Adrenal gland (tissue), 12 donors: Measurements from ENCODE around the gene BNC2. TPM values are rescaled to one million over a fixed set of nuclear protein-coding genes. Genes with fewer than 3 reads are reported as not detected.

ENCODE experiments used
- DNase-seq, 7 donors: peaks; one replicate each; pipeline ENCODE4 v3.0.0-alpha.2; 2019 to 2020
- H3K27ac ChIP-seq, 5 donors: fragments of 200-600 bp; sonication (generic) in 4 of 5; 1 replicate in 3 of 5; 2 replicates in 2 of 5; pipeline versions ENCODE4 v1.5.1 to v1.8.0; 2016 to 2020; ENCODE audit warnings: mild to moderate bottlenecking in 1 of 5
- H3K27me3 ChIP-seq: fragments of 200-600 bp; 2 replicates; pipeline ENCODE4 v1.8.0; 2021
- H3K36me3 ChIP-seq, 2 donors: fragments of 200-600 bp; replicated peaks in 1 of 2; 1 replicate in 1 of 2; 2 replicates in 1 of 2; pipeline versions ENCODE4 v1.5.1 to v1.8.0; 2018 to 2022
- H3K4me1 ChIP-seq, 2 donors: fragments of 200-600 bp; replicated peaks in 1 of 2; 1 replicate in 1 of 2; 2 replicates in 1 of 2; pipeline versions ENCODE4 v1.5.1 to v1.8.0; 2018 to 2021
- H3K4me3 ChIP-seq, 4 donors: fragments of 200-600 bp; sonication (generic) in 3 of 4; one replicate each; pipeline ENCODE4 v1.5.1; 2016 to 2018
- H3K9me3 ChIP-seq, 3 donors: fragments of 200-600 bp; sonication (generic) in 1 of 3; replicated peaks in 1 of 3; 1 replicate in 2 of 3; 2 replicates in 1 of 3; pipeline versions ENCODE4 v1.5.1 to v1.8.0; 2016 to 2021
- POLR2A ChIP-seq, 2 donors: fragments of 450-650 bp; IDR thresholded peaks; one replicate each; pipeline ENCODE4 v1.6.1; 2017; ENCODE audit warnings: antibody characterized with exemption in 2 of 2, mild to moderate bottlenecking in 2 of 2, moderate library complexity in 1 of 2
- WGBS, 4 donors: extraction: QIAGEN DNeasy Blood & Tissue Kit in 2 of 4; methylation state at CpG; one replicate each; pipeline versions ENCODE4 v1.1.5 to v1.1.7; 2013 to 2017; 5-methylcytosine and 5-hydroxymethylcytosine counted together
- intact Hi-C, 2 donors: fragments of 100-400 bp; cut with DNase I; formaldehyde crosslinking; loops; one replicate each; pipeline versions ENCODE4 v1.14.1 to v1.15.0; 2022 to 2023
- polyA plus RNA-seq, 3 donors: library from polyadenylated mRNA; stranded (reverse); fragments of 200-250 nt in 2 of 3; fragments of 350-450 nt in 1 of 3; fragmentation: Illumina TruSeq in 1 of 3; extraction: RNeasy Lipid Tissue Mini Kit (QIAGEN cat#74804) in 1 of 3; gene quantifications; one replicate each; pipeline ENCODE4 v1.2.3, GENCODE V29; 2013 to 2014
- total RNA-seq, 9 donors: library from RNA; depleted of rRNA in 4 of 9; stranded (reverse); fragments of >200 nt in 4 of 9; fragments of 120-200 nt in 1 of 9; fragmentation: NEBNext Ultra II Directional in 1 of 9; extraction: Animal tissue kit (Norgen Biotek cat#: 25700) in 1 of 9; gene quantifications; one replicate each; pipeline versions ENCODE4 v1.1.0 to v1.2.4, GENCODE V29; 2013 to 2023
- TF ChIP-seq, protein P1 (sequence below), 6 experiments: fragments of 450-650 bp in 4 of 6; fragments of 200-600 bp in 2 of 6; sonication (generic) in 1 of 6; IDR thresholded peaks; 1 replicate in 5 of 6; 2 replicates in 1 of 6; pipeline versions ENCODE4 v1.5.1 to v1.8.0; 2016 to 2021; ENCODE audit warnings: antibody characterized with exemption in 6 of 6, mild to moderate bottlenecking in 2 of 6, moderate library complexity in 1 of 6
- donor health status: healthy with polysubstance abuse.
- donor health status: Bipolar disorder and iron deficiency.
- donor health status: DM: yes; HTN: yes; CAD: no.
- donor health status: DM: no; HTN: no; CAD: no.
- donor health status: DM: no; HTN: no; CAD: no.
- donor health status: DM: yes; HTN: yes; CAD: no.

BNC2 gene
- total and polyA plus RNA-seq, 12 donors, result 1.1 to 11.1 (median 5.0) TPM

DNA sequence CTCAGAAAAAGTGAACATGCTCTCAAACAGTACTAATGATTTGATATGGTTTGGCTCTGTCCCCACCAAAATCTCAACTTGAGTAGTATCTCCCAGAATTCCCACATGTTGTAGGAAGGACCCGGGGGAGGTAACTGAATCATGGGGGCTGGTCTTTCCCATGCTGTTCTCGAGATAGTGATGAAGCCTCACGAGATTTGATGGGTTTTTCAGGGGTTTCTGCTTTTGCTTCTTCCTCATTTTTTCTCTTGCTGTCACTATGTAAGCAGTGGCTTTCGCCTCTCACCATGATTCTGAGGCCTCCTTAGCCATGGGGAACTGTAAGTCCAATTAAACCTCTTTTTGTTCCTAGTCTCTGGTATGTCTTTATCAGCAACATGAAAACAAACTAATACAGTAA, 401.3 kb downstream of the BNC2 start:
- no peak overlapping the region for H3K27ac ChIP-seq
- H3K36me3 ChIP-seq, result no peaks in the 10 kb centered on the region
- TF ChIP-seq, protein P1, sequence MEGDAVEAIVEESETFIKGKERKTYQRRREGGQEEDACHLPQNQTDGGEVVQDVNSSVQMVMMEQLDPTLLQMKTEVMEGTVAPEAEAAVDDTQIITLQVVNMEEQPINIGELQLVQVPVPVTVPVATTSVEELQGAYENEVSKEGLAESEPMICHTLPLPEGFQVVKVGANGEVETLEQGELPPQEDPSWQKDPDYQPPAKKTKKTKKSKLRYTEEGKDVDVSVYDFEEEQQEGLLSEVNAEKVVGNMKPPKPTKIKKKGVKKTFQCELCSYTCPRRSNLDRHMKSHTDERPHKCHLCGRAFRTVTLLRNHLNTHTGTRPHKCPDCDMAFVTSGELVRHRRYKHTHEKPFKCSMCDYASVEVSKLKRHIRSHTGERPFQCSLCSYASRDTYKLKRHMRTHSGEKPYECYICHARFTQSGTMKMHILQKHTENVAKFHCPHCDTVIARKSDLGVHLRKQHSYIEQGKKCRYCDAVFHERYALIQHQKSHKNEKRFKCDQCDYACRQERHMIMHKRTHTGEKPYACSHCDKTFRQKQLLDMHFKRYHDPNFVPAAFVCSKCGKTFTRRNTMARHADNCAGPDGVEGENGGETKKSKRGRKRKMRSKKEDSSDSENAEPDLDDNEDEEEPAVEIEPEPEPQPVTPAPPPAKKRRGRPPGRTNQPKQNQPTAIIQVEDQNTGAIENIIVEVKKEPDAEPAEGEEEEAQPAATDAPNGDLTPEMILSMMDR (IDR thresholded peaks at IDR 0.05), result no peak
- TF ChIP-seq POLR2A (IDR thresholded peaks at IDR 0.05), result no peak
- WGBS, 4 donors, result 65 to 87% (median 80%) methylated on average over 4 of the region's 4 CpGs
- intact Hi-C loops, result no loop called here
- H3K9me3 ChIP-seq, result no peaks in the 10 kb centered on the region
- H3K4me1 ChIP-seq, result no peaks in the 10 kb centered on the region
- DNase-seq, result no peak
- no peak overlapping the region for H3K4me3 ChIP-seq
- H3K27me3 ChIP-seq, result no peaks in the 10 kb centered on the region

DNA sequence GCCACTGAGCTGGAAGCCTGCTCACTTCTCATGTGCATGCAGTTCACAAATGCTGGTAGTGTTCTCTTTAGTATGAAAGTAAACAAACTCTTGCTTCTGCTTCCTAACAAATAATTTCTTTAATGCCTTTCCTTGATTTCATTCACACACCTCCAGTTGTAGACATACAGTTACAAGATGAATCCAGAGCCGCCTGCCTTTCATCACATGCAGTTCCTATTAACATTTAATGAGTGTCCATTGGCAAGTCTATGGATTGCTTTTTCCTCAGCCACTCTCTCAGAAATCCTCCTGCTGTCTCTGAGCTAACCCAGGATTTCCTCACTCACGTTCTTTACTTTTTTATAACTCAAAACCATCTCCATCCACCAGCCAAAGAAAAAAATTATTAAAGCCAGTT, 408.6 kb downstream of the BNC2 start:
- TF ChIP-seq, protein P1 (IDR thresholded peaks at IDR 0.05), result no peak
- no peak for TF ChIP-seq POLR2A (IDR thresholded peaks at IDR 0.05)
- H3K27ac ChIP-seq, result no peak overlapping the region

DNA sequence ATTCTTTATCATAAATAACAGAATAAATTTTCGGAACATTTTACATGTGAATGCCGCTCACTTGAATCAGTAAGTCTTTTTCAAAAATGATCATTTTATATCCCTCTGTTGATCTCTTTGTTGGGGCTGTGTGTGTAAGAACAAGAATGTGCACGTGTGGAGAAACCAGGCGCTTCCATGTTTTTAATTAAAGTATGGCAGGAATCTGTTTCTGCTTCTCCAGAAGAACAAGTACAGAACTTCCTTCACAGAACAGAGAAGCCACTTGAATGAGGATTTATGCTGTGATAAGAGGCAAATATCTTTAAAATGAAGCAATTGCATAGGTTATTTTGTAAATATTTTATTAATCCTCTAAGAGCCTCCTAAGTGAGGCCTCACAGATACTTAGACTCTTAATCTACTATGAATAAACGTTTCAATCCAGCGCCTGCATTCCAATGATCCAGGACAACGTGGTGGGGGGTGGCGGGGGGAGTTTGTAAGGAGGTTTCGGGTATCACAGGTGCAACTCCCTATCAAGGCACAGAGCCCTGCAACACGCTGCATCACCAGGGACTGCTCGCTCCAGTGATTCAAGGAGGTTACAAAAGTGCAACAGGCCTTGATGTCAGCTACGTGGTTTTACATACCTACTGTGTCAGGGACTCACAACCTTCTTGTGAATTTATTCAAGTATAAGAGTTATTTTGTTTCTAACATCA, 409.2 kb downstream of the BNC2 start:
- TF ChIP-seq, protein P1 (IDR thresholded peaks at IDR 0.05), result no peak
- TF ChIP-seq POLR2A (IDR thresholded peaks at IDR 0.05), result no peak
- no peak for DNase-seq
- H3K27me3 ChIP-seq, result no peaks in the 10 kb centered on the region
- H3K27ac ChIP-seq, result no peak overlapping the region
- H3K9me3 ChIP-seq, result no peaks in the 10 kb centered on the region
- H3K4me1 ChIP-seq, result peaks cover 0 to 4% of the 10 kb centered on the region in 2 donors
- WGBS, 4 donors, result 78 to 81% (median 80%) methylated on average over 11 to 12 of the region's 12 CpGs
- intact Hi-C loops, result no loop called here
- H3K36me3 ChIP-seq, result no peaks in the 10 kb centered on the region
- no peak overlapping the region for H3K4me3 ChIP-seq

More for the DNA sequence above, 408.6 kb downstream of the BNC2 start:
- Histone ChIP-seq H3K27me3 (no peaks in the 10 kb centered on the region), H3K36me3 (no peaks in the 10 kb centered on the region), H3K4me1 (no peaks in the 10 kb centered on the region), H3K4me3 (no peak overlapping the region), H3K9me3 (no peaks in the 10 kb centered on the region)
- DNase-seq, result no peak
- WGBS, 4 donors, result 72 to 81% (median 75%) methylated on average over 2 of the region's 2 CpGs
- intact Hi-C loops, result no loop called here

DNA sequence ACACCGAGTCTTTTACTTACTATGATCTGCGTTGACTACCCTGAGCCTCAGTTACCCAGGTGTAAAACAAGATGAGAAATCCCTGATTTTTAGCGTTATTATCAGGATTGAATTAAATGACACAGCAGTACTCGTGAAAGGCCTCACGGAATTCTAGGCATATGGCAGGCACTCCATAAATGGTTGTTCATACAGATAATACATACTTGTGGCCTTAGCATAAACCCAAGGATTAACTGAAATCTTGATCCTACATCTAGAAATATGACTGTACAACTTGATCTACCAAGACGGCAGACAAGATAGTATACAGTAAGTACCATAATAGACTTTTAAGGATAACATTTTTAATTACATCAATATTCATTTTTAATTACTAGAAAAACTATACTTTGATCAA, 409.8 kb downstream of the BNC2 start:
- DNase-seq, result no peak
- no peak overlapping the region for H3K4me3 ChIP-seq
- 91 to 97% (median 93%) methylated on average over 6 of the region's 6 CpGs for WGBS, 4 donors
- H3K27me3 ChIP-seq, result no peaks in the 10 kb centered on the region
- H3K36me3 ChIP-seq, result no peaks in the 10 kb centered on the region
- no peaks in the 10 kb centered on the region for H3K9me3 ChIP-seq
- peaks cover 0 to 4% of the 10 kb centered on the region in 2 donors for H3K4me1 ChIP-seq
- H3K27ac ChIP-seq, result no peak overlapping the region
- intact Hi-C loops, result no loop called here
- TF ChIP-seq, protein P1 (IDR thresholded peaks at IDR 0.05), result no peak
- no peak for TF ChIP-seq POLR2A (IDR thresholded peaks at IDR 0.05)
